ENCODE results near the gene WDR26.
"Not testable (repeated sequence)": the region's sequence is repeated elsewhere in the genome, so short reads cannot be mapped to it uniquely, and the experiment has no call there.

Gene WDR26

GRCh38 chr1:224392411-224393249, 42.0 kb downstream of the WDR26 start:
- no peak for FAIRE-seq

- FAIRE-seq: no peak
Observed at GRCh38 chr1:224390517-224390916, 44.1 kb downstream of the WDR26 start.

- FAIRE-seq: no peak
Observed at GRCh38 chr1:224387943-224388342, 46.7 kb downstream of the WDR26 start.

GRCh38 chr1:224387302-224387912, 47.2 kb downstream of the WDR26 start:
- FAIRE-seq: no peak

- no peak for FAIRE-seq
Observed at GRCh38 chr1:224383218-224383617, 51.4 kb downstream of the WDR26 start.

GRCh38 chr1:224381880-224382548, 52.6 kb downstream of the WDR26 start:
- no peak for FAIRE-seq

GRCh38 chr1:224380003-224380402, 54.6 kb downstream of the WDR26 start:
- FAIRE-seq: no peak

- FAIRE-seq: no peak
Observed at GRCh38 chr1:224378855-224379631, 55.6 kb downstream of the WDR26 start.

- no peak for FAIRE-seq
Observed at GRCh38 chr1:224377676-224378006, 57.0 kb downstream of the WDR26 start.

- FAIRE-seq: no peak
Observed at GRCh38 chr1:224375059-224375458, 59.5 kb downstream of the WDR26 start.

- FAIRE-seq: no peak
Observed at GRCh38 chr1:224373008-224373590, 61.5 kb downstream of the WDR26 start.

GRCh38 chr1:224368409-224368808, 66.2 kb downstream of the WDR26 start:
- no peak for FAIRE-seq

GRCh38 chr1:224359207-224359606, 75.4 kb downstream of the WDR26 start:
- no peak for FAIRE-seq

GRCh38 chr1:224358237-224358636, 76.4 kb downstream of the WDR26 start:
- no peak for FAIRE-seq

- no peak for FAIRE-seq
Observed at GRCh38 chr1:224357626-224358124, 76.9 kb downstream of the WDR26 start.

GRCh38 chr1:224356685-224357625, 77.6 kb downstream of the WDR26 start, which contains the start of gene CNIH4:
Gene CNIH4 (plus strand): TSS chr1:224356879. CDS start chr1:224356925, 46 bp downstream.
- FAIRE-seq: peak; percentile 97

GRCh38 chr1:224353975-224354925, 80.3 kb downstream of the WDR26 start:
- no peak for FAIRE-seq

GRCh38 chr1:224352436-224353085, 82.0 kb downstream of the WDR26 start:
- not testable (repeated sequence) for FAIRE-seq

GRCh38 chr1:224349716-224350115, 84.9 kb downstream of the WDR26 start:
- not testable (repeated sequence) for FAIRE-seq

All from A204.1 (cell line).